Superior temporal gyrus (tissue), 1 donor: ENCODE data around the gene HPD.
"Not testable (repeated sequence)": the region's sequence is repeated elsewhere in the genome, so short reads cannot be mapped to it uniquely, and the experiment has no call there.

ENCODE experiments used
- DNase-seq: peaks from one replicate; pipeline ENCODE4 v3.0.0-alpha.2; 2016; ENCODE audit errors: extremely low spot score

Gene HPD

DNA sequence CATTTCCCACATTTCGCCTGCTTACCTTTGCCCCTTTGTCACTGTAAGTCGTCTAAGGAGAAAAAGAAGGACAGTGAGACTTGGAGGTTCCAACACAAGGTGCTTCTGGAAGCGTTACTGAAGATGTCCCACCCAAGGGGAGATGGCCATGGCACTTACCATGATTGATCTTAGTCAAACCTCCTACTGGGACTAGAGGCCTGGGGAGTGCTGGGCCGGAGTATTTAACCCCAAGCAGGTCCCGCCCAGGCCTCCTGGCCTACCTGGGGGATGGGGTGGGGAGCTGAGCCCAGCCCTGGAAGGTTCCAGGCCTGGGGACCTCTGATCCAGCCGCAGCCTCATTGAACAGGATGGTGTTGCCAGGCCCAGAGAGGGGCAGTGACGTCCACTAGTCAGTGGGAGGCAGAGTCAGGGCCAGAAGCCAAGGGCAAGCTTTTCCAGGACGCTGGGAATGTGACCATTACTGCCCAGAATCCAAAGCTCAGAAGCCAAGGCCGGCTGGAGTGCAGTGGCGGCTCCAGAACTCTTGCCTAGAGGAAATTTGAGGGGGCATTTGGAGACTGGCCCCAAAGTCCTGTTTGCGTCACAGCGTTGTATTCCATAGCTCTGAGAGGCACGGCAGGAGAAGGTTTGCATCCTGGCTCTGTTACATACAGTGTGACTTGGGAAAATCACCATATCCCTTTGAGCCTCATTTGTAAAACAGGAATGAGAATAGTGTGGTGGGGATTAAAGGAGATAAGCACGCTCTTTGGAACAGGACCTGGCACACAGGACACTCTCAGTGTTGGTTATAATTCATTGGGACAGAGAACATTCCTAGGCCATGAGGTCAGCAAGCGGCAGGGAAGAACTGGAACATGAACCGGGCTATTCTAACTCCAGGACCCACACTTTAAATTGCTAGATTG is at the start of gene HPD:
Gene HPD (minus strand): TSS at position 198 of the 911 bp plus-strand sequence. CDS start 36 bp downstream, at position 162.
- DNase-seq, result no peak

DNA sequence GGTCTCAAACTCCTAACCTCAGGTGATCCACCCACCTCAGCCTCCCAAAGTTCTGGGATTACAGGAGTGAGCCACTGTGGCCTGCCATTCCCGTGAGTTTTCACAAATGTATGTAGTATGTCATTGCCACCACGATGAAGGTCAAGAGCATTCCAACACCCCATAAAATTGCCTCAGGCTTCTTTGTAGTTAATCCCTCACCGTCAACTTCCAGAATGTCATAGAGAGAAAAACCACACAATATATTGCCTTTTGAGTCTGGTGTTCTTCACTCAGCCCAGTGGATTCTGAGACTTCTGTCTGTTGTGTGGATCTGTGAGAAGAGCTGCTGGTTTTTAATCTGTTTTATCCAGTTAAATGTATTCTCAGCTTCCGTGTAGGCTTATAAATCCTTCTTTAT is 47.1 kb upstream of the HPD start:
- DNase-seq, result no peak

DNA sequence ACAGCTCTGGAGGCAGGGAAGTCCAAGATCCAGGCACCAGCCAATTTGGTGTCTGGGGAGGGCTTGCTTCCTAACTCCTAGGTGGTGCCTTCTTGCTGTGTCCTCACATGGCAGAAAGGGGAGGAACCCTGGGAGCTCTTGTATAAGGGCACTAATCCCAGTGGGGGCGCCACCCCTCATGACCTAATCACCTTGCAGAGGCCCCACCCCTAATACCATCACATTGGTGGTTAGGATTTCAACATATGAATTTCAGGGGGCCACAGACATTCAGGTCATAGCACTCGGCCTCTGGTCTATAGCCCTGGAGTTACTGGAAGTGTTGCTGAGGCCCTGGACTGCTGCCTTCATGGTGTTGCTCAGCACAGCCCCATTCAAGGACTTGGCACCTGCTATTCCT is 44.5 kb upstream of the HPD start:
- DNase-seq, result no peak

DNA sequence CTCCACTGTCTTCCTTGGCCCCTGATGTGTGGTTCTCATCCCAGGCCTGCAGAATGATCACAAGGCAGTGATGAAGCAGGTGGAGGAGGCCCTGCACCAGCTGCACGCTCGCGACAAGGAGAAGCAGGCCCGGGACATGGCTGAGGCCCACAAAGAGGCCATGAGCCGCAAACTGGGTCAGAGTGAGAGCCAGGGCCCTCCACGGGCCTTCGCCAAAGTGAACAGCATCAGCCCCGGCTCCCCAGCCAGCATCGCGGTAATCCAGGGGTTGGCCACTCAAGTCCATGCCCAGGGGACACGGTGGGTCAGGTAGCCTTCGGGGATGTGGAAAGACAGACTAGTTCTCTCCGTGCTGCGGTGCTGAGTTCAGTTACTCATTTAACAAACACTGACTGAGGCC is 40.9 kb upstream of the HPD start:
- no peak for DNase-seq

DNA sequence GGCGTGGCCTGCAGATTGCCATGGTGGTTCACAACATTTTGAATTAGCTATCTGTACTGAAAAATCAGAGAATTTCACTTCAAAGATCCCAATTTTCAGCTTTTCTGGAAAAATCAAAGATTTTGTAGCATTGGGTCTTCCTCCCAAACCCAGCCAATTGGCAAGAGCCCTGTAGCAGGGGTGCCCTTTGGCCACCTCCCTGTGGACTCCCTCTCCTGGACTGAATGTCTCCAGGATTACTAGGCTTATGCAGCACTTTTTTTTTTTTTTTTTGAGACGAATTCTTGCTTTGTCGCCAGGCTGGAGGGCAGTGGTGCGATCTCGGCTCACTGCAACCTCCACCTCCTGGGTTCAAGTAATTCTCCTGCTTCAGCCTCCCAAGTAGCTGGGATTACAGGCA is 39.6 kb upstream of the HPD start:
- DNase-seq, result no peak

DNA sequence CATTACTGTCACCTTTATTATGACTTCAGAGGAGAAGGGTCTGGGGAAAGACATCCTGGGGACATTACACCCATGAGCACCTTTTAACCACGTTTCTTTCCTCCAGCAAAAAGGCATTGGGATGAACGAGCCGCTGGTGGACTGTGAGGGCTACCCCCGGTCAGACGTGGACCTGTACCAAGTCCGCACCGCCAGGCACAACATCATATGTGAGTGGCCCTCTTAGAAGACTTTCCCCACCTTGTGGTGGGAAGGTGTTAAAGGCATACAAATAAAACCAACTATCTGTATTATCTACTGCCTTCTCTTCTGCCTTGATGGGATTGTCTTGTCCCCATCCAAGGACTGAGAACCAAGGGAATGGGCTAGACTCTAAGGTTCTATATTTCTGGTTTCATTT is 36.0 kb upstream of the HPD start:
- no peak for DNase-seq

DNA sequence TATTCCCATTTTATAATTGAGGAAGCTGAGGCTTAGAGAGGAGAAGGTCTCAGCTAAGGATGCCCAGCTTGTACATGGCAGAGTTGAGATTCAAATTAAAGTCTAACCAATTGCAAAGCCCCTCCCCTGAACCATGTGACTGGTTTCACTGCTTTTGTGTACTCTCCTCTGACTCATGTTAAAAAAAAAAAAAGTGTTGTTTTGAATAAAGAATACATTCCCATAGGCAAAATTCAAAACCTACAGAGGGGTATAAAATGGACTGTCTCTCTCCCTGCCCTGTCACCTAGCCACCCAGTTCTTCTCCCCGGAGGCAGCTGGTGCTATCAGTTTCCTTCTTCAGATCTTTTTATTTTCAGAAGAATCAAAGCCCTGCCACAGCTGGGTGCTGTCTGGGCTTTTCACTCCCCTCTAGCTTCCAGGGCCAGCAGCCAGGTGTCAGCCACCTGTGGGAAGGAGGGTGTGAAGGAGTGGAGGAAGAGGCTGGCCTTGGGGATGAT is 35.4 kb upstream of the HPD start:
- peak; percentile 18 for DNase-seq

DNA sequence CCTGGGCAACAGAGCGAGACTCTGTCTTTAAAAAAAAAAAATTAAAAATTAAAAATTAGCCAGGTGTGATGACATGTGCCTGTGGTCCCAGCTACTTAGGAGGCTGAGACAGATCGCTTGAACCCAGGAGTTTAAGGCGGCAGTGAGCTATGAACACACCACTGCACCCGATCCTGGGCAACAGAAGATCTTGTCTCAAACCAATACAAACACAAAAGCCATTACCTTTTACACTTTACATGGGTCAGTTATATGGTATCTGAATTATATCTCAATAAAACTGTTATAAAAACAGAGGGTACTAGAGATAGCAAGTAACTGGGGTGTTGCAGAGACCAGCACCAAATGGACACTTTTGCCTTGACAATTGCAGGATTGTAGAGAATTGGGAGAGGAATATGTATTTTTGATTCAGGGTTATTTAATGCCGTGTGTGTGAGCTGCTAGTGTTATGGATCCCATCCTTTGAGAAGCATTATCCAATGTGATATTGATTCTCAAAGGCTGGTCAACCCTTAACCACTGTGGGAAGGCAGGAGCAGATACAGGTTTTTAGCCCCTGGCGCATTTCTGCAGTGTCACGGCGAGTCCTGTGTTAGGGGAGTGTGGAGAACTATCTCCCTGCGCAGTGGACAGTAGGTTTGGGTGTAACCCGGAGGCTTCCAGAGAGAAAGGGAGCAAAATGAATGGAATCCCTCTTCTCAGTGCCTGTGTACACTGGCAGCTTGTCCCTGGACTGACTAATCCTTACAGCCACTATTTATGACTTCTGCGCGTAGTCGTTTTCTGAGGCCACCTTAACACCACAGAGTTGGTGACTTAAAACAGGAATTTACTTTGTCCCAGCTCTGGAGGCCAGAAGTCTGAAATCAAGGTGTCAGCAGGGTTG is 34.3 kb upstream of the HPD start:
- no peak for DNase-seq

DNA sequence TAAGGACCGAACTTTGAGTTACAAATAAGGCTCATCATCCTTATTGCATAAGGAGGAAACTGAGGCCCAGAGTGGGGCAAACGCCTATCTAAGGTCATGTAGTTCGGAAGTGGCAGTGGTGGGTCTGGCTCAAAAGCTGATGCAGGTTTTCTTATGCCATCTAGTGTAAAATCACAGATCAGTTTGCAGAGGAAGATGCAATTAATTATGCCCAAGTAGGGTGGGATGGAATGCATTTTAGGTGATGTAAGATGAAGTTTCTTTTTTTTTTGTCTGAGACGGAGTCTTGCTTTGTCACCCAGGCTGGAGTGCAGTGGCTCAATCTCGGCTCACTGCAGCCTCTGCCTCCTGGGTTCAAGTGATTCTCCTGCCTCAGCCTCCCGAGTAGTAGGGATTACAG is 31.0 kb upstream of the HPD start:
- not testable (repeated sequence) for DNase-seq

DNA sequence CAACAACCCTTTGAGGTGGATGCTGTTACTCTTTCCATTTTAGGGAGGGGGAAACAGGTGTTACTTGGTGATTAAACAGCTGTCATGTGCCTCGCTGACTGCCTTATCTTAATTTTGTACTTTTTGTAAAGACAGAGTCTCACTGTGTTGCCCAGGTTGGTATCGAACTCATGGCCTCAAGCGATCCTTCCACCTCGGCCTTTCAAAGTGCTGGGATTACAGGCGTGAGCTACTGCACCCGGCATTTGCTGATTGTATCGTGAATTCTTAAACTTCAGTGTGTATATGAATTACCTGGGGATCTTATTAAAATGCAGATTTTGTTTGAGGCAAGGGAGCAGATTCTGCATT is 30.6 kb upstream of the HPD start:
- DNase-seq, result no peak

DNA sequence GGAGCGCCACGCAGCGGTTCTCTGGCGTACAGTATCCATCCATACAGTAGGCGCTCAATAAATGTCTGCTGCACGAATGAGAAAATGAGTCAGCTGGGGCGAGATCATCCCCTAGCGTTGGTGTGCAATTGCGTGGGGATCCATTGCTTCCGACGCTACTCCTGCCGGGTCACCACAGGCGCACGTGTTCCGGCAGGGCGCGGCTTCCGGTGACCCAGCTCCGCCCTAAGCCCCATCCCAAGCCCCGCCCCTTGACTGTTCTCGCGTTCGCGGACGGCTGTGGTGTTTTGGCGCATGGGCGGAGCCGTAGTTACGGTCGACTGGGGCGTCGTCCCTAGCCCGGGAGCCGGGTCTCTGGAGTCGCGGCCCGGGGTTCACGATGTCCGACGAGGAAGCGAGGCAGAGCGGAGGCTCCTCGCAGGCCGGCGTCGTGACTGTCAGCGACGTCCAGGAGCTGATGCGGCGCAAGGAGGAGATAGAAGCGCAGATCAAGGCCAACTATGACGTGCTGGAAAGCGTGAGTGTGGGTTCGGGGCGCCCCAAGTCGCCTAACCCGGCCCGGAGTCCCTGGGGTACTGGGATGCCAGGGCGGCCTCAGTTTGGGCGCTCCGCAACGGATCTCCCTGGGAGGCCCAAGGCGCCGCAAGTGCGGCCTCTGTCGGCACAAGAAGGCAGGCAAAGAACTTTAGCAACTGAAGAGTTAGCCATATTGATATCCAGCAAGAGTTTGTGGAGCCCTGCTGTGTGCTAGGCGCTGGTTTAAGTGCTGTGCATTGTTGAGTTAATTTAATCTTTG is 30.0 kb upstream of the HPD start, which contains the start of gene PSMD9:
Gene PSMD9 (plus strand): TSS at position 313 of the 796 bp plus-strand sequence. CDS start 67 bp downstream, at position 380.
- peak; percentile 96 for DNase-seq

DNA sequence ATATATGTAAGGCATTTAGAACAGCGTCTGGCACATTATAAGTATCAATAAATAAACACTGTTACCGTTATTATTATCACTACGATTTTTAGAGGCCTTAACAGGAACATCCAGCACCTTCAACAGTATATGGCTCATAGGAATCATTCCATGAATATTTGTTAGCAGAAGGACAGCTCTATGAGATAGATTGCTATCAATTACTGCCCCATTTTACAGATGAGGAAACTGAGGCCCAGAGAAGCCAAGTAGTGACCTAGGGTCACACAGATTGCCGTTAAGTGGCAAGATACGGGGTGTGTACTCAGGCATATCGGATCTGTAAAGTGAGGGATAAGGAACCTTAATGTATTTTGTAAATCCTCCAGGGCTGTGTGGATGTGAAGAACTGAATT is 29.4 kb upstream of the HPD start:
- no peak for DNase-seq

DNA sequence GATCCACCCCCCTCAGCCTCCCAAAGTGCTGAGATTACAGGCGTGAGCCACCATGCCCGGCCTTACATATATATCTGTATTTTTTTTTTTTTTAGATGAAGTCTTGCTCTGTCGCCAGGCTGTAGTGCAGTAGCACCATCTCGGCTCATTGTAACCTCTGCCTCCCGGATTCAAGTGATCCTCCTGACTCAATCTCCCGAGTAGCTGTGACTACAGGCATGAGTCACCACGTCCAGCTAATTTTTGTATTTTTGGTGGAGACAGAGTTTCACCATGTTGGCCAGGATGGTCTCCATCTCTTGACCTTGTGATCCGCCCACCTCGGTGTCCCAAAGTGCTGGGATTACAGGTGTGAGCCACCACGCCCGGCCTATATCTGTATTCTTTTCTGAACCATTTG is 26.5 kb upstream of the HPD start:
- DNase-seq, result not testable (repeated sequence)

DNA sequence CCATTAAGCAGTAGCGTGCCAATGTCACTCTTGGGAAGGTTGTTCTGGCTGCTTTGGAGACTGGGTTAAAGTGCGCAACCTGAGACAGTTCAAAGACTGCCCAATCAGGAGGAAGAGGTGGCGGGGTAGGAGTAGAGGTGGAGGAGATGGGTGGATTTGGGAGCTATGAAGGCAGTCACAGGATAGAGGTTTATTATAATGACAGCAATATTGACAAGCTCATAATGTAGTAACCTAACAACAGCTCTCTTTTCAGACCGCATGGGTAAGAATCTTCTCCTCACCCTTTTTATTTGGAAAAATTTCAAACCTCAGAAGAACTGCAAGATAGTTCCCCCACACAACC is 24.6 kb upstream of the HPD start:
- DNase-seq, result no peak

DNA sequence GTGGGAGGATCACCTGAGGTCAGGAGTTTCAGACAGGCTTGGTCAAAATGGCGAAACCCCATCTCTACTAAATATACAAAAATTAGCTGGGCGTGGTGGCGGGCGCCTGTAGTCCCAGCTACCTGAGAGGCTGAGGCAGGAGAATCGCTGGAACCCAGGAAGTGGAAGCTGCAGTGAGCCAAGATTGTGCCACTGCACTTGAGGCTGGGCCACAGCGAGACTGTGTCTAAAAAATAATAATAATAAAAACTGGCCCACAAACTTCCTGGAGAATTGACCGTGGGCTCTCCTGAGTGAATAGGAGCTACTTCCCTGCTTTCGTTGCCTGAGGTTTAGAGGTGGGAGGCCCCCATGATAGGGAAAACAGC is 17.4 kb upstream of the HPD start:
- not testable (repeated sequence) for DNase-seq

DNA sequence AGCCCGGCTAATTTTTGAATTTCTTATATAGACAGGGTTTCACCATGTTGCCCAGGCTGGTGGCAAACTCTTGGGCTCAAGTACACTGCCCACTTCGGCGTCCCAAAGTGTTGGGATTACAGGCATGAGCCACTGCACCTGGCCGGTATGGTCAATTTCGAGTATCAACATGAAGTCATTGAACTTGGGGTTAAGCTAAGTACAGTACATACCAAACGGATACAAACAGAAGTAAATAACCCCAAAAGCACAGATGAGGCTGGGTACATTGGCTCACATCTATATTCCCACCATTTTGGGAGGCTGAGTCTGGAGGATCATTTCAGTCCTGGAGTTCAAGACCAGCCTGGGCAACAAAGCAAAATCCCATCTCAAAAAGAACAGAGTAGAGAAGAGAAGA is 16.9 kb upstream of the HPD start:
- no peak for DNase-seq

DNA sequence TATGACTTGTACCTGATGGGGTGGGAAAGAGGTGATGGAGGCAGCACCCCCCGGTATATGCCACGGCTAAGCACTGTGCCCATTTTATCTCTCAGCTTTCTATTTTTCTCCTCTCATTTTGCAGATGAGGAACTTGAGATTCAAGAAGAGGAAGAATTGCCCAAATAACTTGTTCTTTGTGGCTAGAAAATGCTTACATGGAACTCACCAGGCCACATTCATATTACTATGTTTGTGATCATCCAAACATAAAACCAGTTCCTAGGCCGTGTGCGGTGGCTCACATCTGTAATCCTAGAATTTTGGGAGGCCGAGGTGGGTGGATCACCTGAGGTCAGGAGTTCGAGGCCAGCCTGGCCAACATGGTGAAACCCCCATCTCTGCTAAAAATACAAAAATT is 15.4 kb upstream of the HPD start:
- no peak for DNase-seq

DNA sequence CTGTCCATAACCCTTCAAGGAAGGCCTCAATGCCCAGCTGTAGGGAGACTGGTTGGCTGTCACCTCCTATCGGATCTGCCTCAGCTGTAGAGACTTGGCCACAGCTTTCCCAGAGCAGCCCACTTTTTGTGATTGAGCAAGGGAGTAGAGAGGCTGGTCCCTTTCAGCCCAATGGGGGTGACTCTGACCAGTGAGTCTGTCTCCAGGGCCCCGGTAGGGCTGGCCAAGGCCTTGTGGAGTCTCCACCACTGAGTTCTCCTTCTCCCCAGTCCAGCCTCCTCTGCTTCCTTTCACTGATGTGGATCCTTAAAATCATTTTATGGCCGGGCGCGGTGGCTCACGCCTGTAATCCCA is 14.5 kb upstream of the HPD start:
- no peak for DNase-seq

DNA sequence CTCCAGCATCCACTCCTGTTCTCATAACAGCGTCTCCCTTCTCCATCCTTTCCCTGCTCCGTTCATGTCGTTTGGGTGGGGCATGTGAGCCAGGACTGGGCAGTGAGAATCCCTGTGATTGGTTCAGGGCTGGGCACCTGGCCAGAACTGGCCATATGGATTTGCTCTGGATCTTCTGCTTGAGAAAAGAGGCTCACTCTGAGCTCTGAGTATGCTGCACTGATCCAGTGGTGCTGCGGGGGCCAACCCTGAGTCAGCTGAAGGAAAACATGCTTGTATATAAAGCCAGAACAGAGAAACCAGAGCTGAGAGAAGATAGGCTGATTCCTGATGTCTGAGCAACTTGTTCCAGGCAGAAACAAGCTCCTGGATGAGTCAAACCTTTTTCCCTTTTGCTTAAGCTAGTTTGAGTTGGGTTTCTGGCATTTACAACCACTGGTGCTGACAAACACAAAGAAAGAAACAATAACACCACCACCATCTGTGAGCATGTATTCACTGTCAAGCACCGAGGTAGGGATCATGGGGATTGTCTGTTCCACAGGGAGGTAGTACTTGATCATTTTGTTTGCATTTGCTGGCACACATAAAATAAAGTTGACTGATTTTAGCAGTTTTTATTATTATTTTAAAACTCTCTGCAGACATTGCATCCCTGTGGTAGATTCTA is 14.0 kb upstream of the HPD start:
- DNase-seq, result peak; percentile 70

DNA sequence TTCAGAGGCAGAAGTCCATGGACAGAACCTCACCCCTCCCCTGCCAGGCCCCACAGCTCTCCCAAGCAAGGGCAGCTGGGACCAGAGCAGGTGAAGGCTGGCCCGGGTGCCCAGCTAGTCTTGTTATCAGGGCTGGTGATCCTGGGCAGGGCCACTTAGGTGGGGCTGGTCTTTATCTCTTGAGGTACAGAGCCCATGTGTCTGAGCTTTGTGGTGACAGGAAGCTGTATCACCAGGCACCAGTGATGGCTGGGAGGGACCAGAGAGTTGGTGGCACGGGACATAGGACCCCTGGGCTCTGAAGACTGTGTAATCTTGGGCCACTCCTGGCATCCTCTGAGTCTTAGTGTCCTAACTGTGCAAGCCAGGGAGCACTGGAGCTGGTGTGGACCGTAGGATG is 12.8 kb upstream of the HPD start:
- DNase-seq, result no peak

DNA sequence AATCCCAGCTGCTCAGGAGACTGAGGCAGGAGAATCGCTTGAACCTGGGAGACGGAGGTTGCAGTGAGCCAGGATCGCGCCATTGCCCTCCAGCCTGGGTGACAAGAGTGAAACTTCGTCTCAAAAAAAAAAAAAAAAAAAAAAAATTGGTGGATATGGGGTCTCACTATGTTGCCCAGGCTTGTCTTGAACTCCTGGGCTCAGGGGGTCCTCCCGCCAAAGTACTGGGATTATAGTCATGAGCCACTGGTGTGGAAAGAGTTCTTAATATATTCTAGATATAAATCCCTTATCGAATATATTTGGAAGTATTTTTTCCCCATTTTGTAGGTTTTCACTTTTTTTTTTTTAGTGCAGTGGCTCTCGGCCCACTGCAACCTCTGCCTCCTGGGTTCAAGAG is 10.6 kb upstream of the HPD start:
- not testable (repeated sequence) for DNase-seq
